HCT116 (cell line): ENCODE data around the gene DLG2. TPM values are rescaled to one million over a fixed set of nuclear protein-coding genes. Genes with fewer than 3 reads are reported as not detected.

ENCODE experiments used
- ATAC-seq: fragments of 200-7000 bp; cut with Tn5 transposase; 2 replicates; pipeline ENCODE4 v1.9.1; 2020; ENCODE audit warnings: mild to moderate bottlenecking, moderate library complexity
- BruUV-seq: library from RNA; stranded (reverse); fragments of 400-500 nt; replicated peaks from 2 replicates; lab custom pipeline; 2021; lab: Mats Ljungman, UMichigan
- CTCF ChIA-PET: fragments of 300-600 bp; sonication (Branson Sonifier 250); formaldehyde crosslinking; loops from one replicate; lab custom pipeline; 2021; ENCODE audit warnings: antibody characterized with exemption; lab: Charles Lee
- POLR2A ChIA-PET: fragments of 300-600, 350-600 bp; sonication (Branson Sonifier 250); formaldehyde crosslinking; loops from one replicate; lab custom pipeline; 2021; ENCODE audit warnings: antibody characterized with exemption; lab: Charles Lee
- RAD21 ChIA-PET, 2 experiments: fragments of 300-600 bp; sonication (Branson Sonifier 250); formaldehyde crosslinking; loops; one replicate each; lab custom pipeline; 2023; ENCODE audit warnings: low total read pairs in 2 of 2; ENCODE audit not compliant: uncharacterized antibody in 2 of 2, unreplicated experiment in 2 of 2, low non-redundant PET in 1 of 2; lab: Charles Lee
- DNase-seq: peaks from one replicate; pipeline ENCODE4 v3.0.0-alpha.2; 2010; ENCODE audit warnings: low read depth, low spot score
- H2AFZ ChIP-seq: fragments of 200-600 bp; shearing (Covaris generic), sonication (generic); 2 replicates; pipeline ENCODE4 v1.6.1; 2017; ENCODE audit warnings: low read depth, mixed run types, mixed read lengths, antibody characterized with exemption, low read length; ENCODE audit not compliant: poor library complexity, severe bottlenecking
- H3K27ac ChIP-seq: 2 replicates; pipeline ENCODE4 v1.5.1; 2012; ENCODE audit warnings: low read depth, low read length
- H3K27me3 ChIP-seq: fragments of 200-600 bp; sonication (generic); 2 replicates; pipeline ENCODE4 v1.6.1; 2016; ENCODE audit warnings: mixed run types, low read length, mixed read lengths; ENCODE audit not compliant: insufficient read depth
- H3K36me3 ChIP-seq, 2 experiments: fragments of 200-500 bp in 1 of 2; fragments of 200-600 bp in 1 of 2; sonication (Bioruptor generic) in 1 of 2; sonication (generic) in 1 of 2; 2 replicates each; pipeline versions ENCODE4 v1.5.1 to v1.6.1; 2014 to 2016; ENCODE audit warnings: low read length in 2 of 2, inconsistent platforms in 1 of 2, mixed read lengths in 1 of 2, mixed run types in 1 of 2; ENCODE audit not compliant: insufficient read depth in 2 of 2, control insufficient read depth in 1 of 2
- H3K4me1 ChIP-seq, 2 experiments: fragments of 200-600 bp in 1 of 2; sonication (generic) in 1 of 2; 2 replicates each; pipeline versions ENCODE4 v1.5.1 to v1.6.1; 2012 to 2017; ENCODE audit warnings: low read length in 2 of 2, inconsistent platforms in 1 of 2, mild to moderate bottlenecking in 1 of 2, mixed read lengths in 1 of 2, mixed run types in 1 of 2, moderate library complexity in 1 of 2; ENCODE audit not compliant: insufficient read depth in 2 of 2, control insufficient read depth in 1 of 2
- H3K4me2 ChIP-seq: fragments of 200-600 bp; sonication (generic); 2 replicates; pipeline ENCODE4 v1.6.1; 2017; ENCODE audit warnings: mixed run types, low read length, mixed read lengths
- H3K4me3 ChIP-seq, 2 experiments: fragments of 200-600 bp in 1 of 2; sonication (generic) in 1 of 2; replicated peaks in 1 of 2; 2 replicates each; pipeline ENCODE4 v1.5.1; 2011 to 2016; ENCODE audit warnings: low read length in 2 of 2, control low read depth in 1 of 2, low read depth in 1 of 2, mild to moderate bottlenecking in 1 of 2, mixed read lengths in 1 of 2, mixed run types in 1 of 2
- H3K79me2 ChIP-seq: fragments of 200-600 bp; sonication (generic); 2 replicates; pipeline ENCODE4 v1.6.1; 2017; ENCODE audit warnings: mild to moderate bottlenecking, mixed run types, low read length, moderate library complexity, mixed read lengths; ENCODE audit not compliant: insufficient read depth
- H3K9ac ChIP-seq: fragments of 200-600 bp; sonication (generic); 2 replicates; pipeline ENCODE4 v1.6.1; 2016; ENCODE audit warnings: low read length, mixed read lengths
- H3K9me2 ChIP-seq: fragments of 200-600 bp; sonication (generic), shearing (Covaris generic); 2 replicates; pipeline ENCODE4 v1.6.1; 2017; ENCODE audit warnings: mixed run types, mild to moderate bottlenecking, moderate library complexity; ENCODE audit not compliant: insufficient read depth
- H3K9me3 ChIP-seq, 2 experiments: fragments of 200-500 bp in 1 of 2; fragments of 200-600 bp in 1 of 2; sonication (Bioruptor generic) in 1 of 2; sonication (generic) in 1 of 2; 2 replicates each; pipeline ENCODE4 v1.6.1; 2014 to 2017; ENCODE audit warnings: low read length in 2 of 2, mixed read lengths in 2 of 2, inconsistent platforms in 1 of 2, low read depth in 1 of 2, mild to moderate bottlenecking in 1 of 2, mixed run types in 1 of 2, moderate library complexity in 1 of 2; ENCODE audit not compliant: control insufficient read depth in 1 of 2, insufficient read depth in 1 of 2
- H4K20me1 ChIP-seq: fragments of 200-600 bp; sonication (generic), shearing (Covaris generic); 2 replicates; pipeline ENCODE4 v1.6.1; 2017; ENCODE audit warnings: mixed run types, mild to moderate bottlenecking, moderate library complexity; ENCODE audit not compliant: insufficient read depth
- CBX3 ChIP-seq: IDR thresholded peaks from 2 replicates; pipeline ENCODE4 v1.6.1; 2012; ENCODE audit warnings: low read depth
- CEBPB ChIP-seq: IDR thresholded peaks from 2 replicates; pipeline ENCODE4 v1.6.1; 2012; ENCODE audit warnings: low read depth
- ELF1 ChIP-seq: IDR thresholded peaks from 2 replicates; pipeline ENCODE4 v1.6.1; 2012; ENCODE audit warnings: low read depth, borderline replicate concordance
- EZH2 ChIP-seq: fragments of 200-600 bp; sonication (generic); IDR thresholded peaks from 2 replicates; pipeline ENCODE4 v1.6.1; 2017; ENCODE audit warnings: antibody characterized with exemption, mixed run types
- FOSL1 ChIP-seq: IDR thresholded peaks from 2 replicates; pipeline ENCODE4 v1.6.1; 2012; ENCODE audit warnings: low read depth
- JUND ChIP-seq: IDR thresholded peaks from 2 replicates; pipeline ENCODE4 v1.6.1; 2012
- POLR2AphosphoS5 ChIP-seq: IDR thresholded peaks from 2 replicates; pipeline ENCODE4 v1.6.1; 2011; ENCODE audit warnings: mild to moderate bottlenecking, low read depth, low read length, moderate library complexity
- RAD21 ChIP-seq: IDR thresholded peaks from 2 replicates; pipeline ENCODE4 v1.6.1; 2012; ENCODE audit warnings: low read depth, mild to moderate bottlenecking
- SIN3A ChIP-seq: IDR thresholded peaks from 2 replicates; pipeline ENCODE4 v1.6.1; 2012; ENCODE audit warnings: low read depth
- SP1 ChIP-seq: IDR thresholded peaks from 2 replicates; pipeline ENCODE4 v1.6.1; 2012; ENCODE audit warnings: low read depth
- SRF ChIP-seq: IDR thresholded peaks from 2 replicates; pipeline ENCODE4 v1.6.1; 2012; ENCODE audit warnings: low read depth
- TCF7L2 ChIP-seq: IDR thresholded peaks from 2 replicates; pipeline ENCODE4 v1.7.0; 2011; ENCODE audit warnings: borderline replicate concordance, inconsistent platforms; ENCODE audit not compliant: insufficient read depth, insufficient read length; ENCODE audit errors: extremely low read depth
- YY1 ChIP-seq: IDR thresholded peaks from 2 replicates; pipeline ENCODE4 v1.6.1; 2011; ENCODE audit warnings: low read length, low read depth, moderate library complexity, mild to moderate bottlenecking; ENCODE audit not compliant: insufficient replicate concordance; ENCODE audit errors: extremely low read depth
- ZFX ChIP-seq: fragments of 450-650 bp; IDR thresholded peaks from 2 replicates; pipeline ENCODE4 v1.6.1; 2017
- ZNF274 ChIP-seq: fragments of 200-500 bp; sonication (Bioruptor generic); IDR thresholded peaks from 2 replicates; pipeline ENCODE4 v1.6.1; 2014; ENCODE audit warnings: mild to moderate bottlenecking, low read depth, low read length, inconsistent platforms
- intact Hi-C: fragments of 100-400 bp; cut with micrococcal nuclease; formaldehyde crosslinking; loops from 2 replicates; pipeline ENCODE4 v1.10.0; 2022
- total RNA-seq: library from RNA; stranded (reverse); gene quantifications from one replicate; pipeline ENCODE4 v1.2.1, GENCODE V29; 2021; ENCODE audit not compliant: unreplicated experiment
- TF ChIP-seq, protein P1 (sequence below): IDR thresholded peaks from 2 replicates; pipeline ENCODE4 v1.6.1; 2012; ENCODE audit warnings: low read depth
- TF ChIP-seq, protein P2 (sequence below): IDR thresholded peaks from 2 replicates; pipeline ENCODE4 v1.6.1; 2012
- TF ChIP-seq, protein P3 (sequence below), 3 experiments: fragments of 200-600 bp in 1 of 3; sonication (generic) in 1 of 3; IDR thresholded peaks in 2 of 3; conservative IDR thresholded peaks in 1 of 3; 2 replicates each; pipeline ENCODE4 v1.5.1; 2012 to 2017; ENCODE audit warnings: low read depth in 2 of 3, low read length in 2 of 3, antibody characterized with exemption in 1 of 3, borderline replicate concordance in 1 of 3, control low read depth in 1 of 3, mild to moderate bottlenecking in 1 of 3, mixed read lengths in 1 of 3, mixed run types in 1 of 3, moderate library complexity in 1 of 3; ENCODE audit not compliant: insufficient read depth in 1 of 3
- TF ChIP-seq, protein P4 (sequence below): IDR thresholded peaks from 2 replicates; pipeline ENCODE4 v1.6.1; 2012
- TF ChIP-seq, protein P5 (sequence below): IDR thresholded peaks from 2 replicates; pipeline ENCODE4 v1.6.1; 2011; ENCODE audit warnings: mild to moderate bottlenecking, low read length, moderate library complexity; ENCODE audit not compliant: insufficient replicate concordance; ENCODE audit errors: extremely low read depth

DLG2 gene
- total RNA-seq, 1 experiment from 2014 or later = 2.4 TPM

DNA sequence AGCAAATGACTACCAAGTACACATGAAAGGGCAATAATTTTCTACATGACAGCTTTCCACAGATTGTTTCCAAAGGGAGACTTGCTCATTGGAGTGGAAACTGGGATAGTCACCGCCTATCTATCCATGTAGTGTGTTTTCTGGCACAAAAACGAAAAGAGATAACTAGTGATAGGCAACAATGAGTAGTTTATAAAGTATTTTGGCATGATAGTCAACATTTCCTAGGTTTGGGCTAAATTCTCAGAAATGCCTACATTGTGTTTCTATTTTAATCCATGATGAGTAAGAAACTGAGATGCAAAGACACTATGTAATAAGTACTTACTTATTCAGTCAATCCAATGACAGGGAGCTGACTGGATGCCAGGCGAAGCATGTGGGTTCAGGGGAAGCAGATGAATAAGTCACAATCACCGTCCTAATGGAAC is 1129.1 kb downstream of the DLG2 start:
- H3K9me3 ChIP-seq = no peaks in the 10 kb centered on the region
- H3K9me2 ChIP-seq = no peaks in the 10 kb centered on the region
- H3K79me2 ChIP-seq = no peaks in the 10 kb centered on the region
- TF ChIP-seq JUND (no peak), FOSL1 (no peak), SRF (no peak), SP1 (no peak), ZNF274 (no peak), RAD21 (no peak), ELF1 (no peak), YY1 (no peak), TCF7L2 (no peak), CBX3 (no peak), CEBPB (no peak), ZFX (no peak), EZH2 (no peak), POLR2AphosphoS5 (no peak), SIN3A (no peak)
- TF ChIP-seq, protein P1, sequence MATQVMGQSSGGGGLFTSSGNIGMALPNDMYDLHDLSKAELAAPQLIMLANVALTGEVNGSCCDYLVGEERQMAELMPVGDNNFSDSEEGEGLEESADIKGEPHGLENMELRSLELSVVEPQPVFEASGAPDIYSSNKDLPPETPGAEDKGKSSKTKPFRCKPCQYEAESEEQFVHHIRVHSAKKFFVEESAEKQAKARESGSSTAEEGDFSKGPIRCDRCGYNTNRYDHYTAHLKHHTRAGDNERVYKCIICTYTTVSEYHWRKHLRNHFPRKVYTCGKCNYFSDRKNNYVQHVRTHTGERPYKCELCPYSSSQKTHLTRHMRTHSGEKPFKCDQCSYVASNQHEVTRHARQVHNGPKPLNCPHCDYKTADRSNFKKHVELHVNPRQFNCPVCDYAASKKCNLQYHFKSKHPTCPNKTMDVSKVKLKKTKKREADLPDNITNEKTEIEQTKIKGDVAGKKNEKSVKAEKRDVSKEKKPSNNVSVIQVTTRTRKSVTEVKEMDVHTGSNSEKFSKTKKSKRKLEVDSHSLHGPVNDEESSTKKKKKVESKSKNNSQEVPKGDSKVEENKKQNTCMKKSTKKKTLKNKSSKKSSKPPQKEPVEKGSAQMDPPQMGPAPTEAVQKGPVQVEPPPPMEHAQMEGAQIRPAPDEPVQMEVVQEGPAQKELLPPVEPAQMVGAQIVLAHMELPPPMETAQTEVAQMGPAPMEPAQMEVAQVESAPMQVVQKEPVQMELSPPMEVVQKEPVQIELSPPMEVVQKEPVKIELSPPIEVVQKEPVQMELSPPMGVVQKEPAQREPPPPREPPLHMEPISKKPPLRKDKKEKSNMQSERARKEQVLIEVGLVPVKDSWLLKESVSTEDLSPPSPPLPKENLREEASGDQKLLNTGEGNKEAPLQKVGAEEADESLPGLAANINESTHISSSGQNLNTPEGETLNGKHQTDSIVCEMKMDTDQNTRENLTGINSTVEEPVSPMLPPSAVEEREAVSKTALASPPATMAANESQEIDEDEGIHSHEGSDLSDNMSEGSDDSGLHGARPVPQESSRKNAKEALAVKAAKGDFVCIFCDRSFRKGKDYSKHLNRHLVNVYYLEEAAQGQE = no peak
- TF ChIP-seq, protein P2, sequence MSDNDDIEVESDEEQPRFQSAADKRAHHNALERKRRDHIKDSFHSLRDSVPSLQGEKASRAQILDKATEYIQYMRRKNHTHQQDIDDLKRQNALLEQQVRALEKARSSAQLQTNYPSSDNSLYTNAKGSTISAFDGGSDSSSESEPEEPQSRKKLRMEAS = no peak
- TF ChIP-seq, protein P3, sequence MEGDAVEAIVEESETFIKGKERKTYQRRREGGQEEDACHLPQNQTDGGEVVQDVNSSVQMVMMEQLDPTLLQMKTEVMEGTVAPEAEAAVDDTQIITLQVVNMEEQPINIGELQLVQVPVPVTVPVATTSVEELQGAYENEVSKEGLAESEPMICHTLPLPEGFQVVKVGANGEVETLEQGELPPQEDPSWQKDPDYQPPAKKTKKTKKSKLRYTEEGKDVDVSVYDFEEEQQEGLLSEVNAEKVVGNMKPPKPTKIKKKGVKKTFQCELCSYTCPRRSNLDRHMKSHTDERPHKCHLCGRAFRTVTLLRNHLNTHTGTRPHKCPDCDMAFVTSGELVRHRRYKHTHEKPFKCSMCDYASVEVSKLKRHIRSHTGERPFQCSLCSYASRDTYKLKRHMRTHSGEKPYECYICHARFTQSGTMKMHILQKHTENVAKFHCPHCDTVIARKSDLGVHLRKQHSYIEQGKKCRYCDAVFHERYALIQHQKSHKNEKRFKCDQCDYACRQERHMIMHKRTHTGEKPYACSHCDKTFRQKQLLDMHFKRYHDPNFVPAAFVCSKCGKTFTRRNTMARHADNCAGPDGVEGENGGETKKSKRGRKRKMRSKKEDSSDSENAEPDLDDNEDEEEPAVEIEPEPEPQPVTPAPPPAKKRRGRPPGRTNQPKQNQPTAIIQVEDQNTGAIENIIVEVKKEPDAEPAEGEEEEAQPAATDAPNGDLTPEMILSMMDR (IDR thresholded peaks at IDR 0.05 in 2 of 3, conservative IDR thresholded peaks at IDR 0.05 in 1 of 3; ENCODE audit: borderline replicate concordance in 1 of 3, insufficient read depth in 1 of 3, low read depth in 2 of 3, low read length in 2 of 3) = no peak
- TF ChIP-seq, protein P4, sequence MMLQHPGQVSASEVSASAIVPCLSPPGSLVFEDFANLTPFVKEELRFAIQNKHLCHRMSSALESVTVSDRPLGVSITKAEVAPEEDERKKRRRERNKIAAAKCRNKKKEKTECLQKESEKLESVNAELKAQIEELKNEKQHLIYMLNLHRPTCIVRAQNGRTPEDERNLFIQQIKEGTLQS = no peak
- TF ChIP-seq, protein P5, sequence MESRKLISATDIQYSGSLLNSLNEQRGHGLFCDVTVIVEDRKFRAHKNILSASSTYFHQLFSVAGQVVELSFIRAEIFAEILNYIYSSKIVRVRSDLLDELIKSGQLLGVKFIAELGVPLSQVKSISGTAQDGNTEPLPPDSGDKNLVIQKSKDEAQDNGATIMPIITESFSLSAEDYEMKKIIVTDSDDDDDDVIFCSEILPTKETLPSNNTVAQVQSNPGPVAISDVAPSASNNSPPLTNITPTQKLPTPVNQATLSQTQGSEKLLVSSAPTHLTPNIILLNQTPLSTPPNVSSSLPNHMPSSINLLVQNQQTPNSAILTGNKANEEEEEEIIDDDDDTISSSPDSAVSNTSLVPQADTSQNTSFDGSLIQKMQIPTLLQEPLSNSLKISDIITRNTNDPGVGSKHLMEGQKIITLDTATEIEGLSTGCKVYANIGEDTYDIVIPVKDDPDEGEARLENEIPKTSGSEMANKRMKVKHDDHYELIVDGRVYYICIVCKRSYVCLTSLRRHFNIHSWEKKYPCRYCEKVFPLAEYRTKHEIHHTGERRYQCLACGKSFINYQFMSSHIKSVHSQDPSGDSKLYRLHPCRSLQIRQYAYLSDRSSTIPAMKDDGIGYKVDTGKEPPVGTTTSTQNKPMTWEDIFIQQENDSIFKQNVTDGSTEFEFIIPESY = no peak
- BruUV-seq = no TSS peak
- CTCF ChIA-PET = no interaction called here
- intact Hi-C loops = no loop called here
- no peaks in the 10 kb centered on the region for H3K4me1 ChIP-seq
- H3K27me3 ChIP-seq = no peaks in the 10 kb centered on the region
- H3K36me3 ChIP-seq = no peaks in the 10 kb centered on the region
- POLR2A ChIA-PET = no interaction called here
- no peak overlapping the region for H3K27ac ChIP-seq
- DNase-seq = no peak
- H3K9ac ChIP-seq = no peak overlapping the region
- no peak overlapping the region for H2AFZ ChIP-seq
- RAD21 ChIA-PET = no interaction called here
- no peak overlapping the region for H3K4me3 ChIP-seq
- no peaks in the 10 kb centered on the region for H4K20me1 ChIP-seq
- H3K4me2 ChIP-seq = no peak overlapping the region
- no peak for ATAC-seq
